Activated T-helper 9 cell treated with anti-CD3 and anti-CD28 coated beads, Interleukin-2, amount 50 U/mL, for 16 hours (primary cell): ENCODE results near the gene CCR6.
"Not testable (repeated sequence)": the region's sequence is repeated elsewhere in the genome, so short reads cannot be mapped to it uniquely, and the experiment has no call there.

Source experiments
- DNase-seq: peaks from one replicate; pipeline ENCODE4 v3.0.0-alpha.2; 2020; ENCODE audit warnings: low read depth

Gene CCR6

GRCh38 chr6:167143041-167143440 is 20.1 kb downstream of the CCR6 start:
- DNase-seq: no peak

GRCh38 chr6:167145461-167145860 is 22.6 kb downstream of the CCR6 start:
- DNase-seq: no peak

GRCh38 chr6:167146135-167146534 is 23.2 kb downstream of the CCR6 start:
- no peak for DNase-seq

- no peak for DNase-seq
Measured at GRCh38 chr6:167146977-167147376, 24.1 kb downstream of the CCR6 start.

DNA sequence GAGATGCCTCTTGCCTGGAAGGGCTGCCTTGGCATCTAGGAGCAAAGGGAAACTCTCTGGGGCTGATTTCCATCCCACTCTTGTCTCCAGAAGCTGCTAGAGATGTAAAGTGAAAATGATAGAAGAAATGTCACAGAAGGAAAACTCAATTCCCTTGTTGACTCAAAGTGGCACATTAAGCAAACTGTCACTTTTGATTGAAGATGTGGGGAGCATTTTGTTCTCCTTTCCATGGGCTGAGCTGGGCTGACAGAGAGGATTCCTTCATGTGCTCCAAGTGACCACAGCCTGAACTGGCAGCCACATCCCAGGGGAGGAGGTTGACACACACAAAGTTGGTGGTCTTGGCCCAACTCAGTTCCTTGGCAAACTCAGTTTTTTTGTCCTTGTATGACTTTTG is 25.1 kb downstream of the CCR6 start:
- no peak for DNase-seq

DNA sequence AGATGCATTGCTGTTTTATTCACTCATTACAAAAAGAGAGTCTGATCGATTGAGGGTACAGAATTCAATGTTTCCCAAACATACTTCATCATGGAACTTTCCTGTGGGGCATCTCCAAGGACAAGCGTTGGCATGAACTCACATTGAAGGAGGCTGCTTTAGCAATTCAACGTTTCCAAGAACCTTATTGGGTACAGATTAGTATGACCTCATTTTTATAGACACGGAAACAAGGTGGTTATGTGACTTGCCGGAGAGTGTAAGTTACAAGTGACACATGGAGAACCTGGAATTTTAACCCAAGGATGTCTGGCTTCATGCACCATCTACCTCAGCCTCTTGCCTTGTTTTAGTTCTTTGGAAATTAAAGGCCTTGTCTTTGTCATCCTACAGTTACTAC is 26.1 kb downstream of the CCR6 start:
- no peak for DNase-seq

DNA sequence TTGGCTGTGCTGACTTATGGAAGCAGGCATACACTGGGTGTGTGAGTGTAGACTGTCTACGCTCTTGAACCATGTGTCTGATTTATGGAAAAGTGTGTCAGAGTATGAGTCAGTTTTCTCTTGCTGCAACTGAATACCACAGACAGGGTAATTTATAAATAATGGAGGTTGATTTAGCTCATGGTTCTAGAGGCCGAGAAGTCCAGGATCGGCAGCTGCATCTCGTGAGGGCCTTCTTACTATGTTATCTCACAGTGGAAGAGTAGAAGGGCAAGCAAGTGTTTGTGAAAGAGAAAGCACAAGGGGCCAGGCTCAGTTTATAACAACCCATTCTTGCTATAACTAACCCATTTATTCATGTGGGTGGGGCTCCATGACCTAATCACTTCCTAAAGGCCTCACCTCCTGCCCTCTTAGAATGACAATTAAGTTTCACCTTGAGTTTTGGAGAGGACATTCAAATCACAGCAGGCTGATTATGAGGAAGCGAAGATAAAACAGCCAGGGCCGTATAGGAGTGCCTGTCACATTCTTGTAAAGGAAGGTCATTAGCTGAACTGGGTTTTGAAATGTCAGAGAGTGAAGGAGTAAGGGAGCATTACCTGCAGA is 28.1 kb downstream of the CCR6 start:
- DNase-seq: no peak

DNA sequence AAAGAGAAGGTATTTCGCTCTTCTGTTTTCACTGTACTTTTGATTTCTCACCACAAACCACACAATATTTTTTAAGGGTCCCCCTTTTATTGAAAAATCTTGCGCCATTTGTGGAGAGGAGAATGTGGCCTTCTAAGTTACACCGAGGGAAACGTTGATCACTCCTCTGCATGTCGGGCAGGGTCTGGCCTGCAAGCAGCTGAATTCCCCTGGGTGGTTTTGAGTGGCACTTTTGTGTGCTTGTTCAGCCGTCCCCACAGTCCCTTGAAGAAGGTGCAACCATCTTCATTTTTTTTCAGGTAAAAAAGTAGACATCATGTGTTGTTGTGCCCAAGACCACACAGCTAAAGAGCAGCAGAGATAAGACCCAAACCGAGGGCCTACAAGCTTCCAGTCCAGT is 28.8 kb downstream of the CCR6 start:
- no peak for DNase-seq

- no peak for DNase-seq
Measured at GRCh38 chr6:167152862-167153261, 30.0 kb downstream of the CCR6 start.

GRCh38 chr6:167153521-167153959 is 30.6 kb downstream of the CCR6 start:
- DNase-seq: no peak

- no peak for DNase-seq
Measured at GRCh38 chr6:167154291-167154690, 31.4 kb downstream of the CCR6 start.

DNA sequence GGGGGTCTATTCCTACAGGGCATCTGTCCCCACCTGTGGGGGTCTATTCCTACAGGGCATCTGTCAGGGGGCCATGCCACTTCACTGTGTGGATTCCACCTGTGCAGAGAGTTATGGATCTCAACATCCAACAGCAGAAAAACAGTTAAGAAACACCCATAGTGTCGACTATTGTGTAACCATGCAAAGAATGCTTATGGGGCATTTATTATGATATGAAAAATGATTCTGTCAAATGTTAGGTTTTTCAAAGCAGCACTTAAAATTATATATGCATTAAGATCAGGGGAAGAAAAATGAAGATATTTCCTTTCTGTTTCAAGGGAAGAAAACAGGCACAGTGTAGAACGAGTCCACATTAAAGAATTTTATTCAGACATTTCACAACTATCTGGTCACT is 32.0 kb downstream of the CCR6 start:
- DNase-seq: no peak

DNA sequence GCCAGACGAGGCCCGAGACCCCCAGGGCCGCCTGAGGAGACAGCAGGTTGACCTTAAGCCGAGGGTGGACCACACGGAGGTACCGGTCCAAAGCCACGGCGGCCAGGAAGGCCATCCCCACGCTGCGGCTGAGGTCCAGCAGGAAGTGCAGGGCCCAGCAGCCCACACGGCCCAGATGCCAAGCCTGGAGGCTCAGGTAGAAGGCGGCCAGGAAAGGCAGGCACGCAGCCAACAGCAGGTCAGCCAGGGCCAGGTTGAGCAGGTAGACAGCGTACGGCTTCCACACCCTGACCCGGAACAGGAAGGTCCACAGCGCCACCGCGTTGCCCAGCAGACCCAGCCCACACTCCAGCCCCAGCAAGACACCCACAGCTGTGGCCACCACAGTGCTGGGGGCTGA is 34.5 kb downstream of the CCR6 start:
- DNase-seq: no peak

DNA sequence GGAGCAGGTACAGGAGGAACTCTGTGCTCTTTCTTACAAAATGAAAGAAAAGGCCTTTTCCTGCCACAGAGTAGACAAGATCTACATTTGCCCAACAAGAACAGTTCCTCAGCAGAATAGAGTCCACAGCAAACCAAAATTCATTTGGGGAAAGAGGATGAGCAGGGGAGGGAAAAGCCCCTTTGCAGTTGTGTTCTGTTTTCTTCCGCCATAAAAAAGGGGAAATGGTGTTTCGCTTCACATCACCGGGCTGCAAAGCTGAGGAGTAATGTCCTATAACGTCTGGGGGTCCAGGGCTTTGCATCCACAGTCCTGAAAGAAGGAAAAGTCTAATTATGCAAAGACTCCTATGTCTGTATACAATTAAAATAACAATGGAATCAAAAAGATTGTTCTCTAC is 35.0 kb downstream of the CCR6 start, which contains the start of gene GPR31:
Gene GPR31 (minus strand): TSS at position 118 of the 400 bp plus-strand sequence. CDS start 149 bp downstream, outside the sequence.
- DNase-seq: no peak

DNA sequence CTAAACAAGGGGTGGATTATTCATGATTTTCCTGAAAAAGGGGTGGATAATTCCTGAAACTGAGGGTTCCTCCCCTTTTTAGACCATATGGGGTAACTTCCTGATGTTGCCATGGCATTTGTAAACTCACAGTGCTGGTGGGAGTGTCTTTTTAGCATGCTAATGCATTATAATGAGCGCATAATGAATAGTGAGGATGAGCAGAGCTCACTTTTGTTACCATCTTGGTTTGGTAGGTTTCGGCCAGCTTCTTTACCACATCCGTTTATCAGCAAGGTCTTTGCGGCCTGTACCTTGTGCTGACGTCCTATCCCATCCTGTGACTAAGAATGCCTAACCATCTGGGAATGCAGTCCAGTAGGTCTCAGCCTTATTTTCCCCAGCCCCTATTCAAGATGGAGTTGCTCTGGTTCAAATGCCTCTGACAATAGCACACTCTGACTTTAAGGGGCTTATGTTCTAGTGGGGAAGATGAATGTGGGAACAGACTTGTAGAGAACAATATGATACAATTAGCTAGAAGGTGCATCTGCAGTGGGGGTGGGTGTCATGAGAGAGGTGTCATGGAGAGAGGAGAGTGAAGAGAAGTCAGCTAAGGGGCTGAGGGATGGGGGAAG is 39.1 kb downstream of the CCR6 start:
- no peak for DNase-seq

DNA sequence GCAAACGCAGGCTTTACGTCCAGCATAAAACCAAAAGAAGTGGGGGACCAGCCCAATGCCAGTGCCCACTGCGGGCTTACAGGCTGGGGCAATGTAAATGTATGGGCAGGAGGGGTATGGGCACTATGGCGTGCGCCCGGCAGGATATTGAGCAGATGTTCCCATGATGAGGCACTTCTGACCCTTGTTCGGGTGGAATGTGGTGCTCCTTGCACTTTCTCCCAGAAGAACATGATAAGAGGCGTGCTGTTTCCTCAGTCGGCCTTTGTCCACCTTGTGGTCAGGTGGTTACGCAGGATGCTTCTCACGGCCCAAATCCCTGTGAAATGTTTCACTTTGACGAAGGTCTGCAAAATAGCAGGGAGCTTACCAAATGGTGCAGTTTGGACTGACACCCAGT is 39.7 kb downstream of the CCR6 start:
- DNase-seq: no peak

DNA sequence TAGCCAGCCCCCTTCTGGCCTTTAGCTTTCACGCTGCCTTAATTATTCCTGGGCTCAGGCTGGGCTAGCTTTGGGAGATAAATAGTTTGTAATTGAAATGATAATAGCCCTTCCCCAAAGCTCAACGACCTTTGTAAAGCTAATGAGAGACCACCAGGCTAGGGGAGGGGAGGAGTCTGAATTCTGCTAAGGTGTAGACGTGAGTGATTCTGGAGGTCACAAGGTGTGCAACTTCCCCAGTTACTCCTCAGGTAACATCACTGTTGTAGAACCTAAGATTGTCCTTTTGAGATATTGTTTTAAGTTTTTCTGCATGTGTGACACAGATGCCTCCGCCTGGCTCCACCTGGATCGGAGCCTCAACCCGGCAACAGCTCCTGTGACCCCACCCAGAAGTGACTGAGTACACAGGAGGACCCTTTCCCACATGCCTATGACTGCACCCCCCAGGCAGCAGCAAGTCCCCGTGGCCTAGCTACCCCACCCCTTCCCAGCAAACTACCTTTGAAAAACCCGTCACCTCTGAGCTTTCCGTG is 40.6 kb downstream of the CCR6 start:
- DNase-seq: no peak

DNA sequence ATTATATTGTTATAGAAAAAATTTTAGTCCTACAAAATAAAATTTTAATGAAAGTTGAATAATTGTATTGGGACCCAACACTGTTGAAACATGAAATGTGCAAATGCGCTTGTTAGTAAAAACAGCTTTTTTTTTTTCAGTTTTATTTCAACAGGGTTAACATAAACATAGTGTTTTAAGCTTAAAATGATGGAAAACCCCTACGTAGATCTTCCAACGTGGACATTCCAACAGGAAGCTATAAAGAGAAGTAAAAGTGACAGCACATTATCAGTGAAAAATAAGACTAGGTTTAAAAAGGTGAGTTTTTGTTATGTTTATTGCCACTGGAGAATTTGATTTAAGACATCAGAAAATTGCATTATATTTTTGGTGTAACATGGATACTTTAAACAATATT is 41.4 kb downstream of the CCR6 start:
- no peak for DNase-seq

- no peak for DNase-seq
Measured at GRCh38 chr6:167165858-167166471, 43.1 kb downstream of the CCR6 start.

- not testable (repeated sequence) for DNase-seq
Measured at GRCh38 chr6:167167699-167168098, 44.8 kb downstream of the CCR6 start.

GRCh38 chr6:167168296-167168695 is 45.4 kb downstream of the CCR6 start:
- DNase-seq: not testable (repeated sequence)

GRCh38 chr6:167169867-167170266 is 47.0 kb downstream of the CCR6 start:
- not testable (repeated sequence) for DNase-seq

- not testable (repeated sequence) for DNase-seq
Measured at GRCh38 chr6:167171300-167171699, 48.4 kb downstream of the CCR6 start.
